ENCODE data around the gene C10orf71.

C10orf71 gene

GRCh38 chr10:49365275-49365674 lies 66.3 kb downstream of the C10orf71 start:
- POLR2A ChIA-PET: no interaction called here
- no peak overlapping the region for H3K4me3 ChIP-seq (ENCODE audit: low read depth, low read length)
- H3K4me1 ChIP-seq (ENCODE audit: control insufficient read depth, insufficient read depth, low read length): no peaks in the 10 kb centered on the region
- no peak overlapping the region for H3K27ac ChIP-seq (ENCODE audit: extremely low read depth, low read depth, low read length)
- H3K36me3 ChIP-seq (ENCODE audit: control insufficient read depth in 2 of 2, insufficient read depth in 1 of 2, low read length in 2 of 2): no peaks in the 10 kb centered on the region
- CTCF ChIA-PET: no interaction called here
- H3K9me3 ChIP-seq (ENCODE audit: control insufficient read depth, insufficient read depth, low read depth, low read length): no peaks in the 10 kb centered on the region
- TF ChIP-seq ZNF148 (tag by site-specific recombination; IDR thresholded peaks at IDR 0.05; ENCODE audit: borderline replicate concordance): no peak
- TF ChIP-seq ZNF391 (tag by site-specific recombination; IDR thresholded peaks at IDR 0.05; ENCODE audit: borderline replicate concordance, low read depth): no peak
- no peak for TF ChIP-seq ZNF701 (tag by site-specific recombination; IDR thresholded peaks at IDR 0.05)
- TF ChIP-seq ZNF157 (tag by site-specific recombination; IDR thresholded peaks at IDR 0.05): no peak
- no peak for TF ChIP-seq ZNF202 (tag by site-specific recombination; IDR thresholded peaks at IDR 0.05; ENCODE audit: borderline replicate concordance)
- no peak for TF ChIP-seq KLF17 (tag by site-specific recombination; IDR thresholded peaks at IDR 0.05)
- TF ChIP-seq ZNF623 (tag by site-specific recombination; IDR thresholded peaks at IDR 0.05): no peak
- TF ChIP-seq ZNF777 (tag by site-specific recombination; IDR thresholded peaks at IDR 0.05; ENCODE audit: borderline replicate concordance): no peak
- TF ChIP-seq PRDM4 (tag by site-specific recombination; IDR thresholded peaks at IDR 0.05): no peak

GRCh38 chr10:49365675-49366415 lies 66.9 kb downstream of the C10orf71 start:
- Histone ChIP-seq H3K36me3 (ENCODE audit: control insufficient read depth in 2 of 2, insufficient read depth in 1 of 2, low read length in 2 of 2) (no peaks in the 10 kb centered on the region), H3K4me3 (ENCODE audit: low read depth, low read length) (no peak overlapping the region), H3K27ac (ENCODE audit: extremely low read depth, low read depth, low read length) (no peak overlapping the region), H3K9me3 (ENCODE audit: control insufficient read depth, insufficient read depth, low read depth, low read length) (no peaks in the 10 kb centered on the region), H3K4me1 (ENCODE audit: control insufficient read depth, insufficient read depth, low read length) (no peaks in the 10 kb centered on the region)
- TF ChIP-seq ZNF555 (tag by site-specific recombination; conservative IDR thresholded peaks at IDR 0.05): no peak
- TF ChIP-seq YY2 (tag by site-specific recombination; IDR thresholded peaks at IDR 0.05): no peak
- TF ChIP-seq GLI4 (tag by site-specific recombination; IDR thresholded peaks at IDR 0.05): no peak
- TF ChIP-seq ZNF48 (tag by site-specific recombination; IDR thresholded peaks at IDR 0.05): no peak
- TF ChIP-seq ZNF114 (tag by site-specific recombination; IDR thresholded peaks at IDR 0.05): no peak
- no peak for TF ChIP-seq PATZ1 (tag by site-specific recombination; IDR thresholded peaks at IDR 0.05)
- no peak for TF ChIP-seq ZNF580 (tag by site-specific recombination; IDR thresholded peaks at IDR 0.05)
- no peak for TF ChIP-seq ZNF548 (tag by site-specific recombination; IDR thresholded peaks at IDR 0.05)
- TF ChIP-seq REPIN1 (tag by site-specific recombination; IDR thresholded peaks at IDR 0.05; ENCODE audit: low read depth): no peak
- no peak for TF ChIP-seq ZNF274 (IDR thresholded peaks at IDR 0.05; ENCODE audit: low read length)
- TF ChIP-seq ZNF274 (tag by site-specific recombination; IDR thresholded peaks at IDR 0.05; ENCODE audit: borderline replicate concordance): no peak
- no peak for TF ChIP-seq ZFHX2 (tag by site-specific recombination; conservative IDR thresholded peaks at IDR 0.05)
- TF ChIP-seq ZNF335 (tag by site-specific recombination; conservative IDR thresholded peaks at IDR 0.05): no peak
- ChIA-PET CTCF (no interaction called here), POLR2A (no interaction called here)
